Immature natural killer cell (primary cell): ENCODE data around the gene CLIC2. TPM values are rescaled to one million over a fixed set of nuclear protein-coding genes. Genes with fewer than 3 reads are reported as not detected.

Source experiments
- DNase-seq, 3 donors: peaks; one replicate each; pipeline ENCODE4 v3.0.0; 2022; ENCODE audit warnings: mixed read lengths in 1 of 3
- H3K27ac Mint-ChIP-seq, 6 donors: one replicate each; pipeline ENCODE4 v1.8.0; 2020; ENCODE audit warnings: mixed read lengths in 6 of 6, mild to moderate bottlenecking in 5 of 6, inconsistent platforms in 4 of 6, moderate library complexity in 3 of 6
- H3K27me3 Mint-ChIP-seq, 3 donors: one replicate each; pipeline ENCODE4 v1.8.0; 2020 to 2021; ENCODE audit warnings: low read depth in 3 of 3, mild to moderate bottlenecking in 3 of 3, mixed read lengths in 3 of 3, moderate library complexity in 3 of 3, inconsistent platforms in 1 of 3
- H3K36me3 Mint-ChIP-seq, 3 donors: one replicate each; pipeline ENCODE4 v1.8.0; 2020; ENCODE audit warnings: mixed read lengths in 3 of 3, inconsistent platforms in 2 of 3, mild to moderate bottlenecking in 2 of 3
- H3K4me1 Mint-ChIP-seq, 2 donors: one replicate each; pipeline ENCODE4 v1.8.0; 2020; ENCODE audit warnings: inconsistent platforms in 2 of 2, mild to moderate bottlenecking in 2 of 2, mixed read lengths in 2 of 2, moderate library complexity in 1 of 2
- H3K4me3 Mint-ChIP-seq, 5 donors: one replicate each; pipeline ENCODE4 v1.8.0; 2020; ENCODE audit warnings: mild to moderate bottlenecking in 5 of 5, mixed read lengths in 5 of 5, inconsistent platforms in 3 of 5, moderate library complexity in 3 of 5
- H3K9me3 Mint-ChIP-seq, 6 donors: one replicate each; pipeline ENCODE4 v1.8.0; 2020; ENCODE audit warnings: mild to moderate bottlenecking in 6 of 6, mixed read lengths in 6 of 6, inconsistent platforms in 4 of 6, moderate library complexity in 3 of 6
- polyA plus RNA-seq, 3 donors: library from polyadenylated mRNA; unstranded; fragments of 300-500 nt; fragmentation: Illumina TruSeq; gene quantifications; one replicate each; pipeline ENCODE4 v1.2.3, GENCODE V29; 2021

The CLIC2 gene
- polyA plus RNA-seq, 3 donors from 2014 or later, result 0.47 to 3.8 (median 1.3) TPM

GRCh38 chrX:155237719-155238118 lies 96.7 kb downstream of the CLIC2 start:
- Mint-ChIP-seq H3K4me1 (peaks cover 0 to 6% of the 10 kb centered on the region in 2 donors), H3K9me3 (no peaks in the 10 kb centered on the region), H3K4me3 (no peak overlapping the region), H3K27ac (no peak overlapping the region), H3K36me3 (peaks cover 0 to 16% (median 4%) of the 10 kb centered on the region in 3 donors), H3K27me3 (no peaks in the 10 kb centered on the region)
- no peak for DNase-seq

GRCh38 chrX:155235891-155236290 lies 98.5 kb downstream of the CLIC2 start:
- H3K27me3 Mint-ChIP-seq, result peaks cover 0 to 1% (median 0%) of the 10 kb centered on the region in 3 donors
- peaks cover 0 to 11% of the 10 kb centered on the region in 2 donors for H3K4me1 Mint-ChIP-seq
- no peak overlapping the region for H3K4me3 Mint-ChIP-seq
- no peak for DNase-seq
- no peaks in the 10 kb centered on the region for H3K9me3 Mint-ChIP-seq
- no peak overlapping the region for H3K27ac Mint-ChIP-seq
- H3K36me3 Mint-ChIP-seq, result peaks cover 0 to 16% (median 8%) of the 10 kb centered on the region in 3 donors

GRCh38 chrX:155231163-155231562 lies 103.3 kb downstream of the CLIC2 start:
- Mint-ChIP-seq H3K27ac (peak overlapping the region in 1 of 6 donors; percentile 57), H3K36me3 (peaks cover 4 to 5% (median 4%) of the 10 kb centered on the region in 3 donors), H3K4me1 (peaks cover 0 to 14% of the 10 kb centered on the region in 2 donors), H3K4me3 (no peak overlapping the region), H3K27me3 (peaks cover 0 to 1% (median 1%) of the 10 kb centered on the region in 3 donors), H3K9me3 (no peaks in the 10 kb centered on the region)
- DNase-seq, result no peak

Other genes with a start within 250 kb of the CLIC2 start
- 10 to 100 TPM; 67.9 to 86.5 (median 69.1) TPM for gene VBP1, start 118.2 kb downstream of the CLIC2 start, polyA plus RNA-seq
- gene RAB39B, start 70.1 kb downstream of the CLIC2 start, polyA plus RNA-seq, result 1 to 10 TPM; 2.3 to 8.0 (median 2.9) TPM
- not detected for gene F8A2, start 47.5 kb upstream of the CLIC2 start, polyA plus RNA-seq
- 10 to 100 TPM in 1 of 3 donors, 1 to 10 TPM in 2; 1.7 to 28.0 (median 3.1) TPM for gene F8A3, start 124.0 kb upstream of the CLIC2 start, polyA plus RNA-seq